Panc1 (cell line): Measurements from ENCODE around the gene ARID5A. TPM values are rescaled to one million over a fixed set of nuclear protein-coding genes. Genes with fewer than 3 reads are reported as not detected.

ENCODE experiments used
- ATAC-seq: fragments of 200-7000 bp; cut with Tn5 transposase; 2 replicates; pipeline ENCODE4 v1.9.1; 2020; ENCODE audit warnings: mild to moderate bottlenecking, moderate library complexity
- BruUV-seq: library from RNA; stranded (reverse); fragments of 400-500 nt; replicated peaks from 2 replicates; lab custom pipeline; 2021; lab: Mats Ljungman, UMichigan
- CTCF ChIA-PET: fragments of 300-600 bp; sonication (Branson Sonifier 250); formaldehyde crosslinking; loops from one replicate; lab custom pipeline; 2022; ENCODE audit warnings: antibody characterized with exemption; lab: Charles Lee
- POLR2A ChIA-PET: fragments of 300-600 bp; sonication (Branson Sonifier 250); formaldehyde crosslinking; loops from one replicate; lab custom pipeline; 2022; ENCODE audit warnings: antibody characterized with exemption; lab: Charles Lee
- DNase-seq: peaks from one replicate; pipeline ENCODE4 v3.0.0-alpha.2; 2010; ENCODE audit warnings: low read depth, low spot score
- H3K27ac ChIP-seq: 2 replicates; pipeline ENCODE4 v1.5.1; 2011; ENCODE audit warnings: mild to moderate bottlenecking, low read length, inconsistent platforms
- H3K27me3 ChIP-seq: fragments of 200-500 bp; sonication (Bioruptor generic); 2 replicates; pipeline ENCODE4 v1.6.0; 2014; ENCODE audit warnings: low read length, inconsistent platforms; ENCODE audit not compliant: control insufficient read depth, insufficient read depth
- H3K36me3 ChIP-seq: fragments of 200-500 bp; sonication (Bioruptor generic); 2 replicates; pipeline ENCODE4 v1.5.1; 2014; ENCODE audit warnings: inconsistent platforms, mild to moderate bottlenecking, low read length, moderate library complexity; ENCODE audit not compliant: control insufficient read depth, insufficient read depth
- H3K4me1 ChIP-seq: 2 replicates; pipeline ENCODE4 v1.5.1; 2011; ENCODE audit warnings: inconsistent platforms, mild to moderate bottlenecking, low read length, moderate library complexity; ENCODE audit not compliant: control insufficient read depth, insufficient read depth
- H3K4me3 ChIP-seq, 2 experiments: 2 replicates each; pipeline ENCODE4 v1.5.1; 2011 to 2012; ENCODE audit warnings: low read depth in 2 of 2, low read length in 2 of 2, mild to moderate bottlenecking in 2 of 2, inconsistent platforms in 1 of 2, moderate library complexity in 1 of 2
- H3K9me3 ChIP-seq: fragments of 200-500 bp; sonication (Bioruptor generic); 2 replicates; pipeline ENCODE4 v1.5.1; 2014; ENCODE audit warnings: low read depth, mild to moderate bottlenecking, inconsistent platforms, low read length, moderate library complexity; ENCODE audit not compliant: control insufficient read depth, insufficient read depth
- CTCF ChIP-seq: fragments of 450-650 bp; IDR thresholded peaks from 2 replicates; pipeline ENCODE4 v1.5.1; 2017; ENCODE audit warnings: mild to moderate bottlenecking
- POLR2AphosphoS5 ChIP-seq: IDR thresholded peaks from 2 replicates; pipeline ENCODE4 v1.6.1; 2012; ENCODE audit warnings: mild to moderate bottlenecking, low read depth, low read length, moderate library complexity
- REST ChIP-seq, 2 experiments: IDR thresholded peaks; 2 replicates each; pipeline ENCODE4 v1.6.1; 2011 to 2012; ENCODE audit warnings: low read depth in 2 of 2, control low read depth in 1 of 2, low read length in 1 of 2, mild to moderate bottlenecking in 1 of 2, moderate library complexity in 1 of 2; ENCODE audit not compliant: insufficient read depth in 1 of 2
- SIN3A ChIP-seq: IDR thresholded peaks from 2 replicates; pipeline ENCODE4 v1.6.1; 2012; ENCODE audit warnings: low read depth, mild to moderate bottlenecking, low read length, moderate library complexity, borderline replicate concordance; ENCODE audit not compliant: insufficient read depth
- TCF7L2 ChIP-seq: IDR thresholded peaks from 2 replicates; pipeline ENCODE4 v1.6.1; 2011; ENCODE audit warnings: mild to moderate bottlenecking, low read depth, low read length, inconsistent platforms
- in situ Hi-C: cut with HindIII; loops from 2 replicates; pipeline ENCODE4 v1.10.0; 2016; ENCODE audit warnings: low sequenced_read_pairs, low pct_unique_long_range_greater_than_20kb
- intact Hi-C: fragments of 100-400 bp; cut with micrococcal nuclease; formaldehyde crosslinking; loops from one replicate; pipeline ENCODE4 v1.10.0; 2022; ENCODE audit not compliant: unreplicated experiment
- total RNA-seq: library from RNA; stranded (reverse); gene quantifications from one replicate; pipeline ENCODE4 v1.2.1, GENCODE V29; 2021; ENCODE audit not compliant: unreplicated experiment

ARID5A gene
- total RNA-seq, 1 experiment from 2014 or later, result 19.3 TPM

GRCh38 chr2:96549466-96549785, 12.9 kb downstream of the ARID5A start:
- Histone ChIP-seq H3K27me3 (no peaks in the 10 kb centered on the region), H3K9me3 (no peaks in the 10 kb centered on the region), H3K36me3 (no peaks in the 10 kb centered on the region), H3K4me1 (peaks cover under 1% of the 10 kb centered on the region; the same call in 1 of the 2 replicates), H3K4me3 (no peak overlapping the region), H3K27ac (no peak overlapping the region)
- DNase-seq (no peak), ATAC-seq (no peak)
- no TSS peak for BruUV-seq
- TF ChIP-seq REST (IDR thresholded peaks at IDR 0.05; ENCODE audit: insufficient read depth in 1 of 2, low read depth in 2 of 2, low read length in 1 of 2) (no peak), TCF7L2 (no peak), POLR2AphosphoS5 (no peak), CTCF (no peak), SIN3A (no peak)
- intact Hi-C loops, result no loop called here
- ChIA-PET POLR2A (no interaction called here), CTCF (interaction anchor here (0.8 kb wide), 1 partner anchor 11 kb away, joined by 3 read pairs; no protein-coding TSS in a partner anchor)
- in situ Hi-C loops, result no loop called here

DNA sequence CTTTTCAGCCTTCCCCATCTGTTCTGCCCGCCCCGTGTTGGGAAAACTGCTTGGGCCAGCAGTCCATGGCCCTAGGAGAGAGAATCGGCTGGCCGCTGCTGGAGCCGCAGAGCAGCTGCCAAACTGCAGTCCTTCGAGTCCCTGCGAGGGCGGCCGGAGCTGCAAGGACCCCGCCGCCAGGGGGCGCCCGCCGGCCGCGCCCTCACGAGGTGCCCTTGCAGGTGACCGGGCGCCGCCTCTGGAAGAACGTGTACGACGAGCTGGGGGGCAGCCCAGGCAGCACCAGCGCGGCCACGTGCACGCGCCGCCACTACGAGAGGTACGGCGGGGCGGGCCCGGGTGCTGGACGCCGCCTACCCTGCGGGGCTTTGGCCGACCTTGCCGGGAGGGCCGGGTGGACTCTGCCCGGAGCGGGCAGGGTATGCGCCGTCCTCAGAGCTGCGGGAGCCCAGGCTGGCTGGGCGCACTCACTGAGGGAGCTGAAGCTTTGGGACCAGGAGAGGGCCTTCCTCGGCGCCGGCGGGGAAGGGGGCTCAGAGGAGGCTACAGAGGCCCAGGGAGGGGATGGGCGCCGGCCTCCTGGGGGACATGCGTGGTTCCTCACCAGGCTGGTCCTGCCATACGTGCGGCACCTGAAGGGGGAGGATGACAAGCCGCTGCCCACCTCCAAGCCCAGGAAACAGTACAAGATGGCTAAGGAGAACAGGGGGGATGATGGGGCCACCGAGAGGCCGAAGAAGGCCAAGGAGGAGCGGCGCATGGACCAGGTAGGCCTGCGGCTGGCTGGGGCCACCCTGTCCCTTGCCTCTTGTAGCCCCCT, 13.6 kb downstream of the ARID5A start:
- in situ Hi-C loops, result no loop called here
- no peak for DNase-seq
- no peak overlapping the region for H3K27ac ChIP-seq
- no peak for TF ChIP-seq POLR2AphosphoS5
- peak; percentile 96 for TF ChIP-seq CTCF
- no peak for TF ChIP-seq REST (IDR thresholded peaks at IDR 0.05; ENCODE audit: insufficient read depth in 1 of 2, low read depth in 2 of 2, low read length in 1 of 2)
- no peak for TF ChIP-seq TCF7L2
- TF ChIP-seq SIN3A, result no peak
- no TSS peak for BruUV-seq
- H3K27me3 ChIP-seq, result no peaks in the 10 kb centered on the region
- H3K36me3 ChIP-seq, result no peaks in the 10 kb centered on the region
- POLR2A ChIA-PET, result no interaction called here
- no peaks in the 10 kb centered on the region for H3K9me3 ChIP-seq
- CTCF ChIA-PET, result interaction anchor here (0.8 kb wide), 1 partner anchor 12 kb away, joined by 3 read pairs; no protein-coding TSS in a partner anchor
- no peak overlapping the region for H3K4me3 ChIP-seq
- intact Hi-C loops, result no loop called here
- peak; percentile 69 for ATAC-seq
- H3K4me1 ChIP-seq, result peaks cover 4% of the 10 kb centered on the region; the same call in 1 of the 2 replicates
